AG09309 (cell line): ENCODE data around the gene EAF1.
"Not testable (repeated sequence)": the region's sequence is repeated elsewhere in the genome, so short reads cannot be mapped to it uniquely, and the experiment has no call there.

ENCODE experiments used
- DNase-seq: peaks from one replicate; pipeline ENCODE4 v3.0.0-alpha.2; 2010; ENCODE audit warnings: low read depth
- H3K4me3 ChIP-seq: 2 replicates; pipeline ENCODE4 v1.5.1; 2011; ENCODE audit warnings: mild to moderate bottlenecking, low read depth, low read length, moderate library complexity; ENCODE audit not compliant: control insufficient read depth
- TF ChIP-seq, protein P1 (sequence below): IDR thresholded peaks from 2 replicates; pipeline ENCODE4 v1.5.1; 2011; ENCODE audit warnings: mild to moderate bottlenecking, low read depth, low read length, inconsistent platforms; ENCODE audit not compliant: insufficient read depth, control insufficient read depth; ENCODE audit errors: missing control alignments

Gene EAF1

DNA sequence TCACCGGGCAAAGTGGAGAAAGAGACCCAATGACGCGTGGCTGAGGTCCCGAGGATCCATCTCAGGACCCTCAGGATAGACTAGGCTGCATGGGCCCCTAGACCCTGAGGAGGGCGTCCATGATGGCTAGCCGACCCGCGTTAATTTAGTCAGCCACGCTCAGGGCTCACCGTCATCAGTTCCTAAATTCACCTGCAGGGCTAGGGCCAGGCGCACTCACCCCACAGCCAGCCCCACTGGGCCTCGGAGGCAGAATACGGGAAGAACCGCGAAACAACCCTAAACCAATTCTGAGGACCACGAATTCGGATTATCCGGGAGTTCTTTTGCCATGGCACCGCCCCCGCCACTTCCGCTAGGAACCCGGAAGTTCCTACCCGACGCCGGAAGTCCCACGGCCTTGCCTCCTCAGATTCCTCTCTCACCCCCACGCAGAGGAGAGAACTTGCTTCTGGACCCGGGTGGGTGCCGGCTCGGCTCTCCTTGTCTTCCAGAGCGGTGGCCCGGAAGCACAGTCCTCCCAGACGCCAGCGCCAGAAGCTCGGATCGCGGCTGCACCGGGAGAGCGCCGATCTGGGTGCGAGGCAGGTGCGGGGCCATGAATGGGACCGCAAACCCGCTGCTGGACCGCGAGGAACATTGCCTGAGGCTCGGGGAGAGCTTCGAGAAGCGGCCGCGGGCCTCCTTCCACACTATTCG is at the start of gene EAF1, which contains the start of gene METTL6:
EAF1 (plus strand) TSS at position 417 of the 699 bp plus-strand sequence; CDS start at position 599, 182 bp downstream.
METTL6 (minus strand) TSS at position 363 of the 699 bp plus-strand sequence. CDS start 1,033 bp downstream, outside the sequence.
- H3K4me3 ChIP-seq: peak within 1 kb of the TSS; percentile 88
- TF ChIP-seq, protein P1, sequence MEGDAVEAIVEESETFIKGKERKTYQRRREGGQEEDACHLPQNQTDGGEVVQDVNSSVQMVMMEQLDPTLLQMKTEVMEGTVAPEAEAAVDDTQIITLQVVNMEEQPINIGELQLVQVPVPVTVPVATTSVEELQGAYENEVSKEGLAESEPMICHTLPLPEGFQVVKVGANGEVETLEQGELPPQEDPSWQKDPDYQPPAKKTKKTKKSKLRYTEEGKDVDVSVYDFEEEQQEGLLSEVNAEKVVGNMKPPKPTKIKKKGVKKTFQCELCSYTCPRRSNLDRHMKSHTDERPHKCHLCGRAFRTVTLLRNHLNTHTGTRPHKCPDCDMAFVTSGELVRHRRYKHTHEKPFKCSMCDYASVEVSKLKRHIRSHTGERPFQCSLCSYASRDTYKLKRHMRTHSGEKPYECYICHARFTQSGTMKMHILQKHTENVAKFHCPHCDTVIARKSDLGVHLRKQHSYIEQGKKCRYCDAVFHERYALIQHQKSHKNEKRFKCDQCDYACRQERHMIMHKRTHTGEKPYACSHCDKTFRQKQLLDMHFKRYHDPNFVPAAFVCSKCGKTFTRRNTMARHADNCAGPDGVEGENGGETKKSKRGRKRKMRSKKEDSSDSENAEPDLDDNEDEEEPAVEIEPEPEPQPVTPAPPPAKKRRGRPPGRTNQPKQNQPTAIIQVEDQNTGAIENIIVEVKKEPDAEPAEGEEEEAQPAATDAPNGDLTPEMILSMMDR: peak; percentile 32
- DNase-seq: no peak

DNA sequence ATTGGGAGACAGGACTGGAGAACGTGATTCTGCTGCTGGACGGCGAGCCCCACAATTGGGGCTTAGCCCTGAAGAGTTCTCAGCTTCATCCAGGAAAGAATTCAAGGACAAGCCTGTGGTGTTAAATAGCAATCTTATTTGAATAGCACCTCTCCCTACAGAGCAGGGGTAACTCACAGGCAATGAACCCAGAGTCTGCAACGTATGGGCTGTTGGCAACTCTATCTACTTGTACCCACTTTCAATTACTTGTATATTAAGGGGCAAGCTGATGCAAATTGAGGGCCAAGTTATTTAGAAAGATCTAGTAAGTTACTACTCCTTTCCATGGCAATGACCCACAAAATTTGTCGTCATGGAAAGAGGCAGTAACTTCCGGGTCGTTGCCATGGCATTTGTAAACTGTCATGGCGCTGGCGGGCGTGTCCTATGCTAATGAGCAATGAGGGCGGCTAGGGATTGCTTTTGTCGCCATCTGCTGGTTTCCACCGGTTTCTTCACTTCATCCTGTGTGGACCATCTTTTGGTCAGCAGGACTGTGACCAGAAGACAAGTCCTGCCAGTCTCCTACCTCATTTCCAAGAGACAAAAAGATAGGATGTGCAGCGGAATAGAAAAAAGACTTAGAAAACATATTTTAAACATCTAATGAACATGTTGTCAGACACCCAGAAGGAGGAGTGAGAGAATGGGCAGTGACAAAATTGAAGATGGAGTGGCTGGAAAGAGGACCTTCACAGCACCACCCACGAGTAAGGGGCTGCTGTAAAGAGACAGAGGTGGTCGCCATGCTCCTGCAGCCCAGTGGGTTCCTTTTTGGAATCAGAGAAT is 49.2 kb upstream of the EAF1 start:
- TF ChIP-seq, protein P1: peak; percentile 91
- DNase-seq: peak; percentile 88
- H3K4me3 ChIP-seq: no peak overlapping the region

DNA sequence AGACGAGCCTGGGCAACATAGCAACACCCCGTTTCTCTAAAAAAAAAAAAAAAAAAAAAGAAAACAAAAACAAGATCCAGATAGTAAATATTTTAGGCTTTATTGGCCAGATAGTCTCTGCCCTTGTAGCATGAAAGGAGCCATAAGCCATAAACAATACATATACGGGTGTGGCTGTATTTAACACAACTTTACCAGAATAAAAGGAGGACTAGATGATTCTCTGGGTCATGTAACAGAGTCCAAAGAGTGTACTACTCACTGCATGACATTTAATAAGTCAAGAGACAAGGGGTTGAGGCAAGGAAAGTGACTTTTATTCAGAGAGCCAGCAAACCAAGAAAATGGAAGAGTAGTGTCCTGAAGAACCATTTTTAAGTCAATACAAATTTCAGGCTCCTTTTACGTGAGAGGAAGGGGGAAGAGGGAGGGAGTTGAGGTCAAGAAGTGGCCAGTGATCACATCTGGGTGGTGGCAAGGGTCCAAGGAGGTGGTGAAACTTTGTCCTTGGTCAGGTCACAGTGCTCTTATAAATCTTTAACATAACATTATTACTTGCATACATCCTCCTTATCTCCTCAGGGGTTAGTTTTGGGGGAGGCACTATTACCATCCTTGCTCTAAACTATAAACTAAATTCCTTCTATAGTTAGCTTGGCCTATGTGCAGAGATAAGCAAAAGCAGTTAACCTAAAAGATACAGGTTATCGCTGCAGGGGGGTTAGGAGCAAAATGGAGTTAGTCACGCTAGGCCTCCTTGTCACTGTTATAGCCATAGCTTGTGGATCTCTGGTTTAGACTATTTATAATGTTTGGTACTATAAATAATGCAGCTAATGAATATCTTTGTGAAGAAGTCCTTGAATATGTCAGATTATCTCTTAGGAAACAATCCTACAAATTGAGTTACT is 46.2 kb upstream of the EAF1 start:
- H3K4me3 ChIP-seq: no peak overlapping the region
- TF ChIP-seq, protein P1: no peak
- DNase-seq: no peak

DNA sequence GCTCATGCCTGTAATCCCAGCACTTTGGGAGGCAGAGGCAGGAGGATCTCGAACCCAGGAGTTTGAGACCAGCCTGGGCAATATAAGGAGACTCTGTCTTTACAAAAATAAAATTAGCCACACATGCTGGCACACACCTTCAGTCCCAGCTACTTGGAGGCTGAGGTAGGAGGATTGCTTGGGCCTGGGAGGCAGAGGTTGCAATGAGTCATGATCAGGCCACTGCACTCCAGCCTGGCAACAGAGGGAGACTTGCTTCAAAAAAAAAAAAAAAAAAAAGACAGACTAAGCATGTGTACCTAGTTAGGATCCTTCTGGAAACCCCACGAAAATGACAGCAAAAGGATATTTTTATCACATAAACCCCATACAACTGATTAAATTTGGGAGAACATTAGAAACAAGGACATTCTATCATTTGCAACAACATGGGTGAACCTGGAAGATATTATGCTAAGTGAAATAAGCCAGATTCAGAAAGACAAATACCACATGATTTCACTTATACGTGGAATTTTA is 44.9 kb upstream of the EAF1 start:
- DNase-seq: no peak
- TF ChIP-seq, protein P1: no peak
- H3K4me3 ChIP-seq: no peak overlapping the region

DNA sequence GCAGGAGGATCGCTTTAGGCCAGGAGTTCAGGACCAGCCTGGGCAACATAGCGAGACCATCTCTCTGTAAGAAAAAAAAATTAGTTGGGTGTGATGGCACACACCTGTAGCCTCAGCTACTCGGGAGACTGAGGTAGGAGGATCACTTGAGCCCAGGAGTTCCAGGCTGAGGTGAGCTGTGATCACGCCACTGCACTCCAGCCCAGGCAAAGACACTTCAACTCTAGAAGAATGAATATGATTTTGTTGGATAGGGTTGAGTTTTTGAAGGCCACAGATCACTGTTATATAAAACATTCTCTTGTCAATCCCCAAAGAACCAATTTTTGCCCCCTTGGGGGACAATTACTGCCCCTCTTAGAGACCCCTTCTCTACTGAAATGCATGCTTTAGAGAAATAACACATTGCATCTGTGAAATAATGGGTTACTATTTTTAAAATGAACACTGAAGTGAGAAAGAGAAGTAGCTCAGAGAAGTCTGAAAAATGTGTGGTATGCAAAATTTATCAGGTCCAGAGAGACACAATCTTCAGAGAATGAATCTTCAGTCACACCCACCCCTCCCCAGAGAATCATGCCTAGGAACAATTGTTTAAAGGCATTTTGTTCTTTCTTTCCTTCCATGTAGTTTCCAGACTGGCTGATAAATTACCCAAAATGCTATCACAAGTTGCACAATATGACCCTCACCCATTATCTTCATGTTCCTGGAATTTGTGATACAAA is 42.7 kb upstream of the EAF1 start:
- H3K4me3 ChIP-seq: no peak overlapping the region
- TF ChIP-seq, protein P1: no peak
- no peak for DNase-seq

DNA sequence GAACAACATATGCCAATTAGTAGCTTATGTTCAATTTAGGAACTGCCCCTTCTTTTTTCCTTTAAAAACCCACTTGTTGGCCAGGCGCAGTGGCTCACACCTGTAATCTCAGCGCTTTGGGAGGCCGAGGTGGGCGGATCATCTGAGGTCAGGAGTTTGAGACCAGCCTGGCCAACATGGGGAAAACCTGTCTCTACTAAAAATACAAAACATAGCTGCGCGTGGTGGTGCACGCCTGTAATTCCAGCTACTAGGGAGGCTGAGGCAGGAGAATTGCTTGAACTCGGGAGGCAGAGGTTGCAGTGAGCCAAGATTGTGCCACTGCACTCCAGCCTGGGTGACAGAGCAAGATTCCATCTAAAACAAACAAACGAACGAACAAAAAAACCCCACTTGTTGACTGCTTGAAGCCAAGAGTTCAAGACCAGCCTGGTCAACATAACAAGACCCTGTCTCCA is 42.1 kb upstream of the EAF1 start:
- not testable (repeated sequence) for DNase-seq

More for the DNA sequence above, 42.1 kb upstream of the EAF1 start:
- H3K4me3 ChIP-seq: not testable (repeated sequence)
